Gastroesophageal sphincter (tissue), 3 donors: ENCODE data around the gene RAB3IL1.

Experiments used
- CTCF ChIP-seq, 4 experiments: fragments of 200-600 bp in 2 of 4; fragments of 450-650 bp in 2 of 4; sonication (generic) in 1 of 4; IDR thresholded peaks; one replicate each; pipeline ENCODE4 v1.5.1; 2017 to 2019; ENCODE audit warnings: antibody characterized with exemption in 4 of 4, mild to moderate bottlenecking in 2 of 4, moderate library complexity in 2 of 4
- EP300 ChIP-seq: sonication (generic); formaldehyde crosslinking; IDR thresholded peaks from one replicate; pipeline ENCODE4 v1.6.1; 2017; ENCODE audit warnings: antibody characterized with exemption, mild to moderate bottlenecking
- POLR2A ChIP-seq, 2 donors: fragments of 450-650 bp; IDR thresholded peaks; one replicate each; pipeline ENCODE4 v1.6.1; 2017; ENCODE audit warnings: antibody characterized with exemption in 2 of 2, mild to moderate bottlenecking in 2 of 2, moderate library complexity in 1 of 2

GRCh38 chr11:61963016-61963281 is 45.6 kb upstream of the RAB3IL1 start:
- TF ChIP-seq CTCF (IDR thresholded peaks at IDR 0.05) (no peak), POLR2A (IDR thresholded peaks at IDR 0.05) (peak in 1 of 2 donors; percentile 34), EP300 (no peak)
